Measurements from ENCODE around the gene DHODH. TPM values are rescaled to one million over a fixed set of nuclear protein-coding genes. Genes with fewer than 3 reads are reported as not detected.

Gene DHODH
- total RNA-seq, 4 donors from 2014 or later = 5.1 to 7.3 (median 6.7) TPM

DNA sequence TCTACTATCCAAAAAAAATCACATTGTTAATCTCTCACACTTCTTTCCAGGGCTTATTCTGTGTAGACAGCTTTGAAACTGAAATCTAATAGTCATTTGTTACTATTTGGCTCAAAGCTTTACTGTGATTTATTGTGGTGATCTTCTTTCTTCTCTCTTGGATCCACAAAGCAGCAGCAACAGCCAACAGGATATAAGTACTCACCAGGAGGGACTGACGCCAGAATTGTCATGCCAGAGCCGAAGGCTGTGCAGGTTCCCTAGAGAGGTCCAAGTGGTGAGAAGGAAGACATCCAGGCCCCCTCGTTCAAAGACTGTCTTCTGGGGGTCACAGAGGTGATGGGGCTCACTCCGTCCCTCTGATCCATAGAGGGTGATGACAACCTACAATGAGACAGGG lies 41.6 kb upstream of the DHODH start:
- H3K4me1 ChIP-seq = peaks cover 0 to 8% of the 10 kb centered on the region in 2 donors
- H3K36me3 ChIP-seq = no peaks in the 10 kb centered on the region
- H3K27me3 ChIP-seq = no peaks in the 10 kb centered on the region
- no peak overlapping the region for H3K4me3 ChIP-seq
- ATAC-seq (peak; percentile 61 to 83), DNase-seq (peak; percentile 19 to 20)
- in situ Hi-C loops (cut with MboI; ENCODE audit: low sequenced_read_pairs in 4 of 4) (no loop called here), intact Hi-C loops (cut with DNase I; ENCODE audit: low total_unique reads) (no loop called here)
- no peak for TF ChIP-seq POLR2A (IDR thresholded peaks at IDR 0.05)
- TF ChIP-seq, protein P1, sequence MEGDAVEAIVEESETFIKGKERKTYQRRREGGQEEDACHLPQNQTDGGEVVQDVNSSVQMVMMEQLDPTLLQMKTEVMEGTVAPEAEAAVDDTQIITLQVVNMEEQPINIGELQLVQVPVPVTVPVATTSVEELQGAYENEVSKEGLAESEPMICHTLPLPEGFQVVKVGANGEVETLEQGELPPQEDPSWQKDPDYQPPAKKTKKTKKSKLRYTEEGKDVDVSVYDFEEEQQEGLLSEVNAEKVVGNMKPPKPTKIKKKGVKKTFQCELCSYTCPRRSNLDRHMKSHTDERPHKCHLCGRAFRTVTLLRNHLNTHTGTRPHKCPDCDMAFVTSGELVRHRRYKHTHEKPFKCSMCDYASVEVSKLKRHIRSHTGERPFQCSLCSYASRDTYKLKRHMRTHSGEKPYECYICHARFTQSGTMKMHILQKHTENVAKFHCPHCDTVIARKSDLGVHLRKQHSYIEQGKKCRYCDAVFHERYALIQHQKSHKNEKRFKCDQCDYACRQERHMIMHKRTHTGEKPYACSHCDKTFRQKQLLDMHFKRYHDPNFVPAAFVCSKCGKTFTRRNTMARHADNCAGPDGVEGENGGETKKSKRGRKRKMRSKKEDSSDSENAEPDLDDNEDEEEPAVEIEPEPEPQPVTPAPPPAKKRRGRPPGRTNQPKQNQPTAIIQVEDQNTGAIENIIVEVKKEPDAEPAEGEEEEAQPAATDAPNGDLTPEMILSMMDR (IDR thresholded peaks at IDR 0.05 in 4 of 5, conservative IDR thresholded peaks at IDR 0.05 in 1 of 5) = no peak
- H3K27ac ChIP-seq = no peak overlapping the region
- H3K9me3 ChIP-seq = no peaks in the 10 kb centered on the region

DNA sequence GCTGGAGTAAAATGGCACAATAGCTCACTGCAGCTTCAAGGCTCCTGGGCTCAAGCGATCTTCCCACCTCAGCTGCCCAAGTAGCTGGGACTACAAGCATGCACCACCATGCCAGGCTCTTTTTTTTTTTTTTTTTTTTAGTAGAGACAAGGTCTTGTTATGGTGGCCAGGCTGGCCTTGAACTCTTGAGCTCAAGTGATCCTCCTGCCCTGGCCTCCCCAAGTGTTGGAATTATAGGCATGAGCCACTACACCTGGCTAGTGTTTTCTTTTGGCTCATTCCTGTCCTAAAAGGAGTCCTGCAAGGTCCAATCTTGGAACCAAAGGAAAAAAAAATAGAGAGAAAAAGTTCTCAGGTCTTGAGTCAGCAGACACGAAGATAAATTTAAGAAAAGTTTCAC lies 39.2 kb upstream of the DHODH start:
- DNase-seq = no peak
- Histone ChIP-seq H3K4me3 (no peak overlapping the region), H3K27me3 (no peaks in the 10 kb centered on the region), H3K9me3 (no peaks in the 10 kb centered on the region), H3K36me3 (no peaks in the 10 kb centered on the region), H3K27ac (no peak overlapping the region), H3K4me1 (peaks cover 0 to 8% of the 10 kb centered on the region in 2 donors)
- no peak for TF ChIP-seq POLR2A (IDR thresholded peaks at IDR 0.05)
- TF ChIP-seq, protein P1 (IDR thresholded peaks at IDR 0.05 in 4 of 5, conservative IDR thresholded peaks at IDR 0.05 in 1 of 5) = no peak
- ATAC-seq = no peak
- in situ Hi-C loops (cut with MboI; ENCODE audit: low sequenced_read_pairs in 4 of 4) (no loop called here), intact Hi-C loops (cut with DNase I; ENCODE audit: low total_unique reads) (no loop called here)

DNA sequence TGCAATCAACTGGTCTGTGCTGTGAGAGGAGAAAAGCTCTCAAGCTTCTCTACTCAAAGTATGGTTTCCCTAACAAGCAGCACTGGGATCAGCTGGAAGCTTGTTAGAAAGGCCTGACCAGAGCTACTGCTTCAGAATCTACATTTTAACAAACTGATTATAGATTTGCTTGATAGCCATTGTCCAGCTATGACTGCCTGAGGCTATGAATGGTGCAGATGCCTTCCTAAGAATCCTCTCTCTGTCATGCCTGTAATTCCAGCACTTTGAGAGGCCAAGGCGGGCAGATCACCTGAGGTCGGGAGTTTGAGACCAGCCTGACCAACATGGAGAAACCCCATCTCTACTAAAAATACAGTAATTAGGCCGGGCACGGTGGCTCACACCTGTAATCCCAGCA lies 37.0 kb upstream of the DHODH start:
- intact Hi-C loops (cut with DNase I; ENCODE audit: low total_unique reads) = no loop called here
- Histone ChIP-seq H3K4me3 (no peak overlapping the region), H3K4me1 (peaks cover 0 to 6% of the 10 kb centered on the region in 2 donors), H3K27me3 (no peaks in the 10 kb centered on the region), H3K9me3 (no peaks in the 10 kb centered on the region), H3K27ac (no peak overlapping the region), H3K36me3 (no peaks in the 10 kb centered on the region)
- ATAC-seq = no peak
- DNase-seq = no peak
- in situ Hi-C loops (cut with MboI; ENCODE audit: low sequenced_read_pairs in 4 of 4) = no loop called here
- TF ChIP-seq, protein P1 (IDR thresholded peaks at IDR 0.05 in 4 of 5, conservative IDR thresholded peaks at IDR 0.05 in 1 of 5) = no peak
- no peak for TF ChIP-seq POLR2A (IDR thresholded peaks at IDR 0.05)

DNA sequence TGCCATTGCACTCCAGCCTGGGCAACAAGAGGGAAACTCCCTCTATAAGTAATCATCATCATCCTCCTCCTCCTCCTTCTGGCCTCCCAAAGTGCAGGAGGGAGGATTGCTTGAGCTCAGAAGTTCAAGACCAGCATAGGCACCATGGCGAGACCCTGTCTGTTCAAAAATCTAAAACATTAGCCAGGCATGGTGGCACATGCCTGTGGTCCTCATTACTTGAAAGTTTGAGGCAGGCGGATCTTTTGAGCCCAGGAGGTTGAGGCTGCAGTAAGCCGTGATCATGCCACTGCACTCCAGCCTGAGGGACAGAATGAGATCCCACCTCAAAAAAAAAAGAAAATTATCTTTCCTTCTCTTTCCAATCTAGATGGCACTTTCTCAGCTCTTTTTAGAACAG lies 36.2 kb upstream of the DHODH start:
- no peak overlapping the region for H3K4me3 ChIP-seq
- H3K27me3 ChIP-seq = no peaks in the 10 kb centered on the region
- intact Hi-C loops (cut with DNase I; ENCODE audit: low total_unique reads) = no loop called here
- TF ChIP-seq POLR2A (IDR thresholded peaks at IDR 0.05) = no peak
- TF ChIP-seq, protein P1 (IDR thresholded peaks at IDR 0.05 in 4 of 5, conservative IDR thresholded peaks at IDR 0.05 in 1 of 5) = no peak
- in situ Hi-C loops (cut with MboI; ENCODE audit: low sequenced_read_pairs in 4 of 4) = no loop called here
- DNase-seq = no peak
- no peak overlapping the region for H3K27ac ChIP-seq
- H3K36me3 ChIP-seq = no peaks in the 10 kb centered on the region
- ATAC-seq = no peak
- no peaks in the 10 kb centered on the region for H3K4me1 ChIP-seq
- H3K9me3 ChIP-seq = no peaks in the 10 kb centered on the region

DNA sequence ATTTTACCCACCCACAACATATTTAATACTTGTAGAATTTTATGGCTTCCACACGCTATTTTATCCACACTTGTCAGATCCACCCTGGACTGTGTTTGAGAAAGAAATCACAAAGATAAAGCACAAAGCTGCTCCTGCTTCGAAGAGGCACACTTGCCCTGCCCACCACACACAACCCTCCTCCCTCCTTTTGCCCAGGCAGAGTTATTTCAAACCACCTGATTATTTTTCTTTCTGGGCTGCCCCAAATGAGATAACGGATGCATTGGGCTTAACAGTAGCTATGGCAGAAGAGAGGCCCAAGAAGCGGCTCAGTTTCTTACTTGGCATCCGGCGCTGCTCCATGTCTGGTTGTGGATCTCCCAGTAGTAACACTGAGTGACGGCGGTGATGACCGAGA lies 35.5 kb upstream of the DHODH start:
- ATAC-seq = no peak
- H3K4me3 ChIP-seq = no peak overlapping the region
- no peaks in the 10 kb centered on the region for H3K27me3 ChIP-seq
- DNase-seq = no peak
- no peak overlapping the region for H3K27ac ChIP-seq
- TF ChIP-seq POLR2A (IDR thresholded peaks at IDR 0.05) = no peak
- TF ChIP-seq, protein P1 (IDR thresholded peaks at IDR 0.05 in 4 of 5, conservative IDR thresholded peaks at IDR 0.05 in 1 of 5) = no peak
- H3K4me1 ChIP-seq = no peaks in the 10 kb centered on the region
- intact Hi-C loops (cut with DNase I; ENCODE audit: low total_unique reads) = no loop called here
- in situ Hi-C loops (cut with MboI; ENCODE audit: low sequenced_read_pairs in 4 of 4) = no loop called here
- no peaks in the 10 kb centered on the region for H3K9me3 ChIP-seq
- no peaks in the 10 kb centered on the region for H3K36me3 ChIP-seq
